Panc1 (cell line): ENCODE results near the gene NUBP2. TPM values are rescaled to one million over a fixed set of nuclear protein-coding genes. Genes with fewer than 3 reads are reported as not detected.
A peak's percentile ranks its signal among the peaks of the same experiment; 100 is the strongest.

Source experiments
- ATAC-seq: fragments of 200-7000 bp; cut with Tn5 transposase; 2 replicates; pipeline ENCODE4 v1.9.1; 2020; ENCODE audit warnings: mild to moderate bottlenecking, moderate library complexity
- BruUV-seq: library from RNA; stranded (reverse); fragments of 400-500 nt; replicated peaks from 2 replicates; lab custom pipeline; 2021; lab: Mats Ljungman, UMichigan
- CTCF ChIA-PET: fragments of 300-600 bp; sonication (Branson Sonifier 250); formaldehyde crosslinking; loops from one replicate; lab custom pipeline; 2022; ENCODE audit warnings: antibody characterized with exemption; lab: Charles Lee
- POLR2A ChIA-PET: fragments of 300-600 bp; sonication (Branson Sonifier 250); formaldehyde crosslinking; loops from one replicate; lab custom pipeline; 2022; ENCODE audit warnings: antibody characterized with exemption; lab: Charles Lee
- DNase-seq: peaks from one replicate; pipeline ENCODE4 v3.0.0-alpha.2; 2010; ENCODE audit warnings: low read depth, low spot score
- H3K27ac ChIP-seq: 2 replicates; pipeline ENCODE4 v1.5.1; 2011; ENCODE audit warnings: mild to moderate bottlenecking, low read length, inconsistent platforms
- H3K27me3 ChIP-seq: fragments of 200-500 bp; sonication (Bioruptor generic); 2 replicates; pipeline ENCODE4 v1.6.0; 2014; ENCODE audit warnings: low read length, inconsistent platforms; ENCODE audit not compliant: control insufficient read depth, insufficient read depth
- H3K36me3 ChIP-seq: fragments of 200-500 bp; sonication (Bioruptor generic); 2 replicates; pipeline ENCODE4 v1.5.1; 2014; ENCODE audit warnings: inconsistent platforms, mild to moderate bottlenecking, low read length, moderate library complexity; ENCODE audit not compliant: control insufficient read depth, insufficient read depth
- H3K4me1 ChIP-seq: 2 replicates; pipeline ENCODE4 v1.5.1; 2011; ENCODE audit warnings: inconsistent platforms, mild to moderate bottlenecking, low read length, moderate library complexity; ENCODE audit not compliant: control insufficient read depth, insufficient read depth
- H3K4me3 ChIP-seq, 2 experiments: 2 replicates each; pipeline ENCODE4 v1.5.1; 2011 to 2012; ENCODE audit warnings: low read depth in 2 of 2, low read length in 2 of 2, mild to moderate bottlenecking in 2 of 2, inconsistent platforms in 1 of 2, moderate library complexity in 1 of 2
- H3K9me3 ChIP-seq: fragments of 200-500 bp; sonication (Bioruptor generic); 2 replicates; pipeline ENCODE4 v1.5.1; 2014; ENCODE audit warnings: low read depth, mild to moderate bottlenecking, inconsistent platforms, low read length, moderate library complexity; ENCODE audit not compliant: control insufficient read depth, insufficient read depth
- CTCF ChIP-seq: fragments of 450-650 bp; IDR thresholded peaks from 2 replicates; pipeline ENCODE4 v1.5.1; 2017; ENCODE audit warnings: mild to moderate bottlenecking
- POLR2AphosphoS5 ChIP-seq: IDR thresholded peaks from 2 replicates; pipeline ENCODE4 v1.6.1; 2012; ENCODE audit warnings: mild to moderate bottlenecking, low read depth, low read length, moderate library complexity
- SIN3A ChIP-seq: IDR thresholded peaks from 2 replicates; pipeline ENCODE4 v1.6.1; 2012; ENCODE audit warnings: low read depth, mild to moderate bottlenecking, low read length, moderate library complexity, borderline replicate concordance; ENCODE audit not compliant: insufficient read depth
- TCF7L2 ChIP-seq: IDR thresholded peaks from 2 replicates; pipeline ENCODE4 v1.6.1; 2011; ENCODE audit warnings: mild to moderate bottlenecking, low read depth, low read length, inconsistent platforms
- in situ Hi-C: cut with HindIII; loops from 2 replicates; pipeline ENCODE4 v1.10.0; 2016; ENCODE audit warnings: low sequenced_read_pairs, low pct_unique_long_range_greater_than_20kb
- intact Hi-C: fragments of 100-400 bp; cut with micrococcal nuclease; formaldehyde crosslinking; loops from one replicate; pipeline ENCODE4 v1.10.0; 2022; ENCODE audit not compliant: unreplicated experiment
- total RNA-seq: library from RNA; stranded (reverse); gene quantifications from one replicate; pipeline ENCODE4 v1.2.1, GENCODE V29; 2021; ENCODE audit not compliant: unreplicated experiment
- TF ChIP-seq, protein P1 (sequence below), 2 experiments: IDR thresholded peaks; 2 replicates each; pipeline ENCODE4 v1.6.1; 2011 to 2012; ENCODE audit warnings: low read depth in 2 of 2, control low read depth in 1 of 2, low read length in 1 of 2, mild to moderate bottlenecking in 1 of 2, moderate library complexity in 1 of 2; ENCODE audit not compliant: insufficient read depth in 1 of 2

Gene NUBP2
- total RNA-seq, 1 experiment from 2014 or later = 85.8 TPM

DNA sequence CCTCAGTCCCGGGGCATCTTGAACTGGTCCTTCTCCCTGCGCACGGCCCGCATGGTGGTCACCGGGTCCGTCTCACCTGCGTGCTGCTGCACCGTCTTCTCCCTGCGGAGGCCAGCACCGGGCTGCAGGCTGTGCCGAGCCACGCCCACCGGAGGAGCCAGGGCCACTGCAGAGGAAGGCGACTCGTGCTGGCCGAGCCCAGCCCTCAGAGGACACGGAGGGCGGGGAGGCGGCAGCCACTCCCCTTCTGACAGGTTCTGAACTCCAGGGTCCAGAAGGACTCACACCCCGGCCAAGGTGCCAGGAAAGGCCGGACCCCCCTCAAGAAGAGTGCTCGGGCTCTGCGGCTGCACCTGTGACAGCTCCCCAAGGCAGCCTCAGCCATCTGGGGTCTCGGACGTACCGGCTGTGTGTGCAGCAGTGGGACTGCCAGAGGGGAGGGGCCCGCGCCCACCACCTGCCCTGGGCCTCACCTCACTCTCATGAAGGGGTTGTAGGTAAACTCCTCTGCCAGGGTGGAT is 26.6 kb downstream of the NUBP2 start:
- Histone ChIP-seq H3K27ac (no peak overlapping the region), H3K4me3 (no peak overlapping the region), H3K9me3 (no peaks in the 10 kb centered on the region), H3K27me3 (no peaks in the 10 kb centered on the region), H3K36me3 (no peaks in the 10 kb centered on the region), H3K4me1 (peaks cover 5% of the 10 kb centered on the region; the same call in 1 of the 2 replicates)
- DNase-seq (no peak), ATAC-seq (peak; percentile 73)
- ChIA-PET POLR2A (no interaction called here), CTCF (no interaction called here)
- in situ Hi-C loops (no loop called here), intact Hi-C loops (no loop called here)
- no TSS peak for BruUV-seq
- TF ChIP-seq, protein P1, sequence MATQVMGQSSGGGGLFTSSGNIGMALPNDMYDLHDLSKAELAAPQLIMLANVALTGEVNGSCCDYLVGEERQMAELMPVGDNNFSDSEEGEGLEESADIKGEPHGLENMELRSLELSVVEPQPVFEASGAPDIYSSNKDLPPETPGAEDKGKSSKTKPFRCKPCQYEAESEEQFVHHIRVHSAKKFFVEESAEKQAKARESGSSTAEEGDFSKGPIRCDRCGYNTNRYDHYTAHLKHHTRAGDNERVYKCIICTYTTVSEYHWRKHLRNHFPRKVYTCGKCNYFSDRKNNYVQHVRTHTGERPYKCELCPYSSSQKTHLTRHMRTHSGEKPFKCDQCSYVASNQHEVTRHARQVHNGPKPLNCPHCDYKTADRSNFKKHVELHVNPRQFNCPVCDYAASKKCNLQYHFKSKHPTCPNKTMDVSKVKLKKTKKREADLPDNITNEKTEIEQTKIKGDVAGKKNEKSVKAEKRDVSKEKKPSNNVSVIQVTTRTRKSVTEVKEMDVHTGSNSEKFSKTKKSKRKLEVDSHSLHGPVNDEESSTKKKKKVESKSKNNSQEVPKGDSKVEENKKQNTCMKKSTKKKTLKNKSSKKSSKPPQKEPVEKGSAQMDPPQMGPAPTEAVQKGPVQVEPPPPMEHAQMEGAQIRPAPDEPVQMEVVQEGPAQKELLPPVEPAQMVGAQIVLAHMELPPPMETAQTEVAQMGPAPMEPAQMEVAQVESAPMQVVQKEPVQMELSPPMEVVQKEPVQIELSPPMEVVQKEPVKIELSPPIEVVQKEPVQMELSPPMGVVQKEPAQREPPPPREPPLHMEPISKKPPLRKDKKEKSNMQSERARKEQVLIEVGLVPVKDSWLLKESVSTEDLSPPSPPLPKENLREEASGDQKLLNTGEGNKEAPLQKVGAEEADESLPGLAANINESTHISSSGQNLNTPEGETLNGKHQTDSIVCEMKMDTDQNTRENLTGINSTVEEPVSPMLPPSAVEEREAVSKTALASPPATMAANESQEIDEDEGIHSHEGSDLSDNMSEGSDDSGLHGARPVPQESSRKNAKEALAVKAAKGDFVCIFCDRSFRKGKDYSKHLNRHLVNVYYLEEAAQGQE (IDR thresholded peaks at IDR 0.05; ENCODE audit: insufficient read depth in 1 of 2, low read depth in 2 of 2, low read length in 1 of 2) = no peak
- TF ChIP-seq POLR2AphosphoS5 = no peak
- no peak for TF ChIP-seq SIN3A
- no peak for TF ChIP-seq TCF7L2

- CTCF ChIA-PET = no interaction called here
- TF ChIP-seq, protein P1 (IDR thresholded peaks at IDR 0.05; ENCODE audit: insufficient read depth in 1 of 2, low read depth in 2 of 2, low read length in 1 of 2) = no peak
- no peak for TF ChIP-seq TCF7L2
- TF ChIP-seq CTCF = no peak
- no peak for TF ChIP-seq SIN3A
- TF ChIP-seq POLR2AphosphoS5 = no peak
- in situ Hi-C loops = no loop called here
These were observed 27.3 kb downstream of the NUBP2 start for GRCh38 chr16:1810106-1810505.

More at GRCh38 chr16:1810106-1810505, 27.3 kb downstream of the NUBP2 start:
- POLR2A ChIA-PET = no interaction called here
- Histone ChIP-seq H3K27ac (no peak overlapping the region), H3K4me3 (no peak overlapping the region), H3K27me3 (no peaks in the 10 kb centered on the region), H3K4me1 (peaks cover 5% of the 10 kb centered on the region; the same call in 1 of the 2 replicates), H3K36me3 (no peaks in the 10 kb centered on the region), H3K9me3 (no peaks in the 10 kb centered on the region)
- ATAC-seq (no peak), DNase-seq (no peak)
- no TSS peak for BruUV-seq
- intact Hi-C loops = no loop called here
